Lower leg skin (tissue), 3 donors: Measurements from ENCODE around the gene PACSIN3.

Source experiments
- POLR2A ChIP-seq, 2 donors: fragments of 450-650 bp; IDR thresholded peaks; one replicate each; pipeline ENCODE4 v1.6.1; 2016 to 2017; ENCODE audit warnings: antibody characterized with exemption in 2 of 2, mild to moderate bottlenecking in 1 of 2, moderate library complexity in 1 of 2
- TF ChIP-seq, protein P1 (sequence below), 3 donors: fragments of 450-650 bp; IDR thresholded peaks; one replicate each; pipeline ENCODE4 v1.5.1; 2016; ENCODE audit warnings: antibody characterized with exemption in 3 of 3, mild to moderate bottlenecking in 3 of 3, moderate library complexity in 2 of 3

DNA sequence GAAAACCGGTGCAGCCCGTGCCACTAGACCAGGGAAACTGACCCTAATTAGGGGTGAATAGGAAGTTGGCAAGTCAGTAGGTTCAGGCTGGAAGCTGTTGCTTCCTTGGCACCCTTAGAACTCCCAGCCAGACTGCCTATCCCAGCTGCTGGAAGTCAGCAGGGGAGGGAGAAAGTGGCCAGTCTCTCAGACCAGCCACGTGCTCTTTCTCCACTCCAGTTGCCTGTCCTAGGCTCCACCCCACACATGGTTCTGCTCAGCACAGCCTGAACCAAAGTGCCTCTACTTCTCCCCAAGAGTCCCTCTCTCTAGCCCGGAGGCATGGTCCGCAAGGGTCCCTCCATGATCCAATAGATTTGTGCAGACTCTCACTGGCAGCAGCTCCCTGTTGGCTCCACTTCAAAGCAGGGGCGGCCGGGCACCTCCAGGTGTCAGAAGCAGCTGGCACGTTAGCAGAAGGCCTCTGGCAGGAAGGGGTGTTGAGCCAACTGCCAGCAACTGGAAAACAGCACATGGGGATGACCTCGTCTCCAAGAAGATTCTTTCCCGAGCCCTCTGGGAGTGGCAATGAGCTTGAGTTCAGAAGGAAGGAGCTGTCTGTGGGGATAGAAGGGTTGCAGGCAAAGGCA is 37.2 kb downstream of the PACSIN3 start:
- no peak for TF ChIP-seq POLR2A (IDR thresholded peaks at IDR 0.05)
- TF ChIP-seq, protein P1, sequence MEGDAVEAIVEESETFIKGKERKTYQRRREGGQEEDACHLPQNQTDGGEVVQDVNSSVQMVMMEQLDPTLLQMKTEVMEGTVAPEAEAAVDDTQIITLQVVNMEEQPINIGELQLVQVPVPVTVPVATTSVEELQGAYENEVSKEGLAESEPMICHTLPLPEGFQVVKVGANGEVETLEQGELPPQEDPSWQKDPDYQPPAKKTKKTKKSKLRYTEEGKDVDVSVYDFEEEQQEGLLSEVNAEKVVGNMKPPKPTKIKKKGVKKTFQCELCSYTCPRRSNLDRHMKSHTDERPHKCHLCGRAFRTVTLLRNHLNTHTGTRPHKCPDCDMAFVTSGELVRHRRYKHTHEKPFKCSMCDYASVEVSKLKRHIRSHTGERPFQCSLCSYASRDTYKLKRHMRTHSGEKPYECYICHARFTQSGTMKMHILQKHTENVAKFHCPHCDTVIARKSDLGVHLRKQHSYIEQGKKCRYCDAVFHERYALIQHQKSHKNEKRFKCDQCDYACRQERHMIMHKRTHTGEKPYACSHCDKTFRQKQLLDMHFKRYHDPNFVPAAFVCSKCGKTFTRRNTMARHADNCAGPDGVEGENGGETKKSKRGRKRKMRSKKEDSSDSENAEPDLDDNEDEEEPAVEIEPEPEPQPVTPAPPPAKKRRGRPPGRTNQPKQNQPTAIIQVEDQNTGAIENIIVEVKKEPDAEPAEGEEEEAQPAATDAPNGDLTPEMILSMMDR (IDR thresholded peaks at IDR 0.05) = no peak
